ENCODE results near the gene NR2E1. TPM values are rescaled to one million over a fixed set of nuclear protein-coding genes. Genes with fewer than 3 reads are reported as not detected.
A peak's percentile ranks its signal among the peaks of the same experiment; 100 is the strongest.

The NR2E1 gene
- total RNA-seq, 1 experiment from 2014 or later = not detected

GRCh38 chr6:108175176-108175591 lies 9.4 kb downstream of the NR2E1 start (continued):
- no peak for TF ChIP-seq STAT6 (CRISPR knock-in tag; conservative IDR thresholded peaks at IDR 0.05; ENCODE audit: low read depth)
- TF ChIP-seq SOX15 (CRISPR knock-in tag; IDR thresholded peaks at IDR 0.05) = no peak
- no peak for TF ChIP-seq ZSCAN18 (CRISPR knock-in tag; IDR thresholded peaks at IDR 0.05)
- TF ChIP-seq NR2C2 (CRISPR knock-in tag; IDR thresholded peaks at IDR 0.05) = no peak
- TF ChIP-seq ZNF512 (CRISPR knock-in tag; IDR thresholded peaks at IDR 0.05; ENCODE audit: borderline replicate concordance) = no peak
- TF ChIP-seq GABPB1 (CRISPR knock-in tag; IDR thresholded peaks at IDR 0.05) = no peak
- TF ChIP-seq ELF4 (CRISPR knock-in tag; IDR thresholded peaks at IDR 0.05; ENCODE audit: low read depth) = no peak
- TF ChIP-seq ZNF232 (CRISPR knock-in tag; IDR thresholded peaks at IDR 0.05) = no peak

- ChIA-PET POLR2A (interaction anchor here (1.0 to 1.8 kb wide), 4 partner anchors 11 to 119 kb away, joined by 3 to 5 read pairs (median 4); partner anchors contain the start of genes AFG1L, NR2E1 and SNX3), CTCF (interaction anchor here (0.5 to 3.2 kb wide), 40 partner anchors 7 to 1280 kb away, joined by 3 to 53 read pairs (median 5); partner anchors contain the start of genes MICAL1, NR2E1 and SNX3)
- Mint-ChIP-seq H3K36me3 (0 out of 2 replicates have a peak, but pooled peaks cover 3% of the 10 kb centered on the region), H3K27ac (no peak overlapping the region), H3K4me3 (peak overlapping the region; percentile 72), H3K9me3 (no peaks in the 10 kb centered on the region), H3K4me1 (peaks cover 67% of the 10 kb centered on the region), H3K27me3 (ENCODE audit: low read depth) (peaks cover 97% of the 10 kb centered on the region)
- 0 out of 2 replicates have a peak, but pooled peaks have one; percentile 30 for TF ChIP-seq TEAD1 (CRISPR knock-in tag; IDR thresholded peaks at IDR 0.05)
- TF ChIP-seq CTCF (IDR thresholded peaks at IDR 0.05) = peak; percentile 25; the same call in 1 of the 2 replicates
- peak; percentile 43; the same call in 1 of the 2 replicates for TF ChIP-seq MAX (CRISPR knock-in tag; IDR thresholded peaks at IDR 0.05)
- no peak for TF ChIP-seq JUN (CRISPR knock-in tag; IDR thresholded peaks at IDR 0.05)
- peak; percentile 51; the same call in 1 of the 2 replicates for TF ChIP-seq MYBL2 (CRISPR knock-in tag; IDR thresholded peaks at IDR 0.05)
- TF ChIP-seq SMAD3 (CRISPR knock-in tag; IDR thresholded peaks at IDR 0.05; ENCODE audit: borderline replicate concordance) = no peak
- peak; percentile 56; the same call in 1 of the 2 replicates for TF ChIP-seq HMGXB4 (CRISPR knock-in tag; IDR thresholded peaks at IDR 0.05)
- no peak for TF ChIP-seq EMX1 (CRISPR knock-in tag; IDR thresholded peaks at IDR 0.05)
- 0 out of 2 replicates have a peak, but pooled peaks have one; percentile 31 for TF ChIP-seq SP1 (CRISPR knock-in tag; conservative IDR thresholded peaks at IDR 0.05)
- DNase-seq (ENCODE audit: low spot score) (peak; percentile 56), ATAC-seq (peak; percentile 52)
Observed at GRCh38 chr6:108175592-108176279, 9.9 kb downstream of the NR2E1 start.

All from WTC11 (cell line).